IPS DF 19.7 (cell line): Measurements from ENCODE around the gene HSCB.
"Not testable (repeated sequence)": the region's sequence is repeated elsewhere in the genome, so short reads cannot be mapped to it uniquely, and the experiment has no call there.

ENCODE experiments used
- DNase-seq: peaks from one replicate; pipeline ENCODE4 v3.0.0-alpha.2; 2013; ENCODE audit warnings: low read depth, low spot score

HSCB gene

DNA sequence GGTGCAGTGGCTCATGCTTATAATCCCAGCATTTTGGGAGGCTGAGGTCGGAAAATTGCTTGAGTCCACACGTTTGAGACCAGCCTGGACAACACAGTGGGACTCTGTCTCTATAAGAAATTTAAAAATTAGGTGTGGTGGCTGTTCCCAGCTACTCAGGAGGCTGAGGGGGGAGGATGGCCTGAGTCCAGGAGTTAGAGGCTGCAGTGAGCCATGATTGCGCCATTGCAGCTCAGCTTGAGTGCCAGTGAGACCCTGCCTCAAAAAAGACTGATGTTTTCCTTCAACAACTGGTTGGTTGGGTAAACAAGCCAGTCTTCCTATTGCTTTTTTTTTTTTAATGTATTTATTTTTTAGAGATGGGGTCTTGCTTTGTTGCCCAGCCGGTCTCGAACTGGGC lies 49.3 kb downstream of the HSCB start:
- no peak for DNase-seq

DNA sequence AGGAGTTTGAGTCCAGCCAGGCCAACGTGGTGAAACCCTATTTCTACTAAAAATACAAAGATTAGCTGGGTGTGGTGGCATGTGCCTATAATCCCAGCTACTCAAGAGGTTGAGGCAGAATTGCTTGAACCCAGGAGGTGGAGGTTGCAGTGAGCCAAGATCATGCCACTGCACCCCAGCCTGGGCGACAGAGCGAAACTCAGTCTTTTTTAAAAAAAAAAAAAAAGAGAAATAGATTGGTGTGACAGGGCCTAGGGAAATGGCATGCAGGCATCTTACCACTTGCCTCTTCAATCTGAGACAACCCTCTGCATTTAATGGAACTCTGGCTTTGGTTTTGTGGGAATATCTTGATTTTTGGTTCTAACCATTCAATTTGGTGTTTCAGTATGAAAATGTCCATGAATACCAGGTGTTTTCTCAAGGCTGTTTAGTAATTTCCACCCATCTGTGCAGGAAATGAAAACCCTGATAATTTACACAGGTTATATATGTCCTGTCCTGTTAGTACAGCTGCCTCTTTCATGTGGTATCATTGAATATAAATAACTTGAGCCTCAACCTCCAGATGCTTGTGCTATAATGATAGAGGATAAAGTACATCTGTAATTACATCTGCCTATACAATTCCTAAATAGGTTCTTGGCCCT lies 50.1 kb downstream of the HSCB start:
- no peak for DNase-seq

DNA sequence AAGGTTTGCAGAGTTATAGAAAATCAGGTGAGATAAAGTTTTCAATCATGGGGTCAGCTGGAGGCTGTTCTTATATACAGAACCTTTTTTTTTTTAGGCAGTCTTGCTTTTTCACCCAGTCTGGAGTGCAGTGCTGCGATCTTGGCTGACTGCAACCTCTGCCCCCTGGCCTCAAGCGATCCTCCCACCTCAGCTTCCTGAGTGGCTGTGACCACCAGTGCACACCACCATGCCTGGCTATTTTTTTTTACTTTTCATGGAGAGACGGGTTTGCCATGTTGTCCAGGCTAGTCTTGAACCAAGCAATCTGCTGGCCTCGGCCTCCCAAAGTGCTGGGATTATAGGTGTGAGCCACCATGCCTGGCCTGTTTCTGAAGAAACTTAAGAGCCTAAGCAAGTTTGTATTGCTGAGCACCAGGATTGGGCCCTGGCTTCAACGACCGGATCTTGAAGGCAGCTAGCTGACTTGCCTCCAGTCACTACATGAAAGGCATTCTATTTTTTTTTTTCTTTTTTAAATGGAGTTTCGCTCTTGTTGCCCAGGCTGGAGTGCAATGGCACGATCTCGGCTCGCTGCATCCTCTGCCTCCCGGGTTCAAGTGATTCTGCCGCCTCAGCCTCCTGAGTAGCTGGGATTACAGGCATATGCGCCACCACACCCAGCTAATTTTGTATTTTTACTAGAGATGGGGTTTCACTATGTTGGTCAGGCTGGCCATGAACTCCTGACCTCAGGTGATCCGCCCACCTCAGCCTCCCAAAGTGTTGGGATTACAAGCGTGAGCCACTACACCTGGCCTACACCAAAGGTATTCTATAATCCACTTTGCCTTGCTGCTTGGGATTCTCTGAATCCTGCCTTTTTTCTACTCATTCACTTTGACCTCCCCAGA lies 50.9 kb downstream of the HSCB start:
- DNase-seq: no peak

DNA sequence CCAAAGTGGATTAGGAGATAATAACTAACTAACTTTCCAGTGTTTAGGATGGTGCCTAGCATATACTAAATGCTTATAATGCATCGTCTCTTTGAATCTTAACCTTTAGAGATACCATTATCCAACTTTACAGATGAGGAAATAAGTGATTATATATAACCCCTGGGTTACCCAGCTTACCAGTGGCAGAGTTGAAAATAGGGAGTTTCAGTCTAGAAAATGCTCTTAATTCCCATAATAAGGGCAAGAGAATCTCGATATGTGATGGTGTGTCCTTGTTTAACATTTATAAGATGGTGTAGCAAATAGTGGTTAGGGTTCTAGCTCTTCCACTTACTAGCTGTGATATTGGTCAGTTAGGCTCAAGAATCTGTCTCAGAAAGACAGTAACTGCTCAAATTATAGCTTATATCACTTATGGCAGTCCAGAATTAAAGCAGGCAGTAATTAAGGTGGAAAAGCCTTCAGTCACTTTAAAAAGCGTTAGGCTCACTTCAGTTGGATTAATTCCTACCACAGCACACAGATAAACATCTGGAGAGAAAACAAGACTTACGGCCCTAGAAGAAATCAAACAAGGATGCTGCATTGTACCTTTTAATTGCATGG lies 52.2 kb downstream of the HSCB start:
- DNase-seq: no peak

DNA sequence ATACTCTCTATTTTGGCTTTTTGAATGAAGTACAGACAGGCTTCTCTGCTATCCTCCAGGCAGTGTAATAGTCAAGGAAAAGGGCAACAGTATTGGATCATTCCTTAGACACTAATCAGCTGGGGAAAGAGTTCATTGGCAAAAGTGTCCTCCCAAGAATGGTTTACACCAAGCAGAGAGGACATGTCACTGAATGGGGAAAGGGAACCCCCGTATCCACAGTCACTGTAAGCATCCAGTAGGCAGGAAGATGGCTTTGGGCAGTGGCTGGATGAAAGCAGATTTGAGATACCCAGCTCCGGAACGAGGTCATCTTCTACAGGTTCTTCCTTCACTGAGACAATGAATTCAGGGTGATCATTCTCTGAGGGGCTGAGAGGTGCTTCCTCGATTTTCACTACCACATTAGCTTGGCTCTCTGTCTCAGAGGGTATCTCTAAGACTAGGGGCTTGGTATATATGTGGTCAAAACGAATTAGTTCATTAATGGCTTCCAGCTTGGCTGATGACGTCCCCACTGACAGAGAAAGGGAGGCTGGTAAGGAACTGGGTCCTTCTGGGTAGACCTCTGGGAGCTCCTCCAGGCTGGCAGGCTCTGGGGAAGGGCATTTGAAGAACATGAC lies 53.3 kb downstream of the HSCB start:
- no peak for DNase-seq

DNA sequence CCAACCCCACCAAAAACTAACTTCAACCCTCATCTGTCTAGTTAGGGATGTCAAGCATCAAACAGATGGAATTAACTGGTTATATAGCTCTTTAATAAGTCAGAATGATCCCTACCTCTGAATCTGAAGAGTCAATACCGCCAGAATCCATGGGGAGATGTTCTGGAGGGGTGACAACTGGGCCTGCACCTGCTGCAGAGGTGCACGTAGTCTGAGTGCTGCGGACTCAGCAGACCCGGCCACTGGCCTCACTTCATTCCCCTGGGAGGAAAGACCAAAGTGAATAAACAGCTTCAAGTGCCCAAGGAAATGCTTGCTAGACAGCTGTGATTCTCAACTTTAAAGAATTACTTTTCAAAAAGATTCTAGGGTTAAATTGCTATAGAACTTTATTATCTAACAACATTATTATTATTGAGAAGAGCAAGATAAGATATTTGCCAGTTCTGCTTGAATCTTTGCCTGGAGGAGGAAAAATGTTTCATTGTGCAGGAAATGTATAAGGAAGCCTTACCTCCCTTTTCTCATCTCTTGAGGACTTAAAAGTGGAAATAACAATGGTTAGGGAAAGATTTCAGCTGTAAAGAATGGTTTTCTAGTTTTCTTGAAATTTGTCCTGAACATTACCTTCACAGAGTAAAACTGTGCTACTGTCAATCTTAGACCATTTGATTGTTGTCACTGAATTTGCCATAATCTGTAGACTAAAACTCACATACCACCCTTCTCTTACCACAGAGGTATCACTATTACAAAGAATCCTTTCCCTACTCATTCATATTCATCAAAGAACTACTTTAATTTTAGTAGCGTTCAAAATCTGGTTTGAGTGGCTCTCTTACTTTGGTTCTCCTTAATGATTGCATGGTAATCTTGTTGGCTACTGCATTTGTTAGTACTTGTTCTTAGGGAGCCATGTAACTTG lies 54.4 kb downstream of the HSCB start:
- no peak for DNase-seq

DNA sequence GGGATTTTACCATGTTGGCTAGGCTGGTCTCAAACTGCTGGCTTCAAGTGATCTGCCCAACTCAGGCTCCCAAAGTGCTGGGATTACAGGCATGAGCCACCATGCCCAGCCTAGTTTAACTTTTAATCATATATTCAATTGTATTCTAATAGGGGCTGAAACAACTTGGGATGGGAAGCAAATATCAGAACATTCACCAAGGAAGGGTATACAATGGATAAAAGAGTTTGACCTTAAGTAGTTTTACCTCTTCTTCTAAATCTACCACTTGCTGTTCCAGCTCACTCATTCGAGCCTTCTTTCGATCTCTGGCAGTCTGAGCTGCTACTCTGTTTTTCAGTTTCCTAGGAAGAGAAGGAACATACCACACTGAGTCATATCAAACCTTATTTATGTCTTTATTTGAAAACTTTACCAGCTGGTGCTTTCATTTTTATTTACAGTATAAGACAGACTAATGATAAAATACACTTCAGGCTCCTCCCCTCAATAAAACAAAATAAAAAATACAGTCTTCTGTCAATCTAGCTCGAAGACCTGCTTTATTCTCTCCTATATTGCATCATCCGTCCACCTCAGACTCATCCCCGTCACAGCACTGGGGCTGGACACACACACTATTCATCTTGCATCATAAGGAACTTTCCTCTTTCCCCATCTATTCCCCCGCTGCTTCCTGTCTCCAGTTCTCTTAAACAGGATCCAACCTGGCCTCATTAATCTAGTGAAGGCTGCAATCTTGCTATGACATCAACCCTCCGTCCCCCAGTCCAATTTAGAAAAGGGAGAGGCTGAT lies 57.2 kb downstream of the HSCB start:
- DNase-seq: no peak

DNA sequence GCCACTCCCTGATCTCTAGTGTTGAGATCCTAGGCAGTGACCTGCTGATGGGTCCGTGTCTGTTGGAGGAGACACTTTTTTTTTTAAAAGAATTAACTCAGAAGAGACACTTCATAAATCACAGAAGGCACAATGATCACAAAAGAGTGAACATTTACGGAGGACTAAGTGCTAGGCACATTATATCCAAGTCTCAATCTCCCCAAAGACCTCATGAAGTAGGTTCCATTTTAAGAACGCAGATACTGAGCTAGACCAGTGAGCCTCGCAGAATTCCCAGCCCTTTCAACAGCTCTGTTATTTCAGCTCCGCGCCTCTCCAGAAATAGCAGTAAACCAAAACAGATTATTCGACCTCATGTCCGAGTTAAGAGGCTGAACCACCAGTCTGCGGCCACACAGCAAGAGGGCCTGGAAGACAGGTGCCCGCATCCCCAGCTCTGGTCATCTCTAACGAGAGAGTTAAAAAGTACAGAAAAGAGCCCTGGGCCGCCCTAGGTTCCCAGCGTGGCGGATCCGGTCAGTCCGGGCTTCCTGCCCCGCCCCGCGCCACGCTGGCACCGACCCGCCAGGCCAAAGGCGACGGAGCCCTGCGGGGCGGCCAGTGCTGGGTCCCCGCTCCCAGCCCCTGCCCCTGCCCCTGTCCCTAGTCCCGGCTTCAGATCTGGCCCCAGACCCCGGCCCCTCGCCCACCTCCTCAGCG lies 57.9 kb downstream of the HSCB start:
- DNase-seq: no peak

DNA sequence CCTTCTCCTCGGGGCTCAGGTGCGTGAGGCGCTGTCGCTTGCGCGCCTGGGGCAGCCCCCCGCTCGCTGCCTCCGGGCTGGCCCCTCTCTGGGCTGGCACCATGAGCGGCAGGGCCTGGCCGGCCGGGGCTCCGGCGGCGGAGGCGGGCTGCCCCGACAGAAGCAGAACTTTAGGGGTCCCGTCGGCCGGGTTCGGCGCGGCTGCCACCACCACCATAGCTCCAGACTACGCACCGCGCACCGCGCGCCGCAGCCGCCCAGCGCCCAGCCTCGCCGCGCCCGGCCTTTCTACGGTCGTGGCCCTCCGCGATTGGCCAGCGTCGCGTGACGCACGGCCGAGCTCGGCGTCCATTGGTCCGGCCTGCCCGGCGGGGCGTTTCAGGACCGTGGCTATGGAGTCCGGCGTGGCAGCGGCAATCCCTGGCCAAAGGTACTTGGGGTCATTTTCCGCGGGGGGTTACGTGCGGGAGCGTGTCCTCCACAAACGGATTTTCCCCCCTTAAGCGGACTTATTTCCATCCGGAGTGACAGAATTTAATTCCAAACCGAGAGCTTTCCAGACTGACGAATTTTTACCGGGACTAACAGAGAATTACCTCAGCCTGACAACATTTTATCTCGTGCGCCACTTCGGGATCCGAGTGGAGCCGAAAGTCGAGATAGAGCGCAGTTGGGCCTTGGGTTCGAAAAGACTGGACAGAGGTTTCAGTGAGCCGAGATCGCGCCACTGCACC lies 58.6 kb downstream of the HSCB start, which contains the start of gene XBP1:
XBP1 (minus strand) TSS at position 262 of the 734 bp plus-strand sequence.
- DNase-seq: peak; percentile 63

DNA sequence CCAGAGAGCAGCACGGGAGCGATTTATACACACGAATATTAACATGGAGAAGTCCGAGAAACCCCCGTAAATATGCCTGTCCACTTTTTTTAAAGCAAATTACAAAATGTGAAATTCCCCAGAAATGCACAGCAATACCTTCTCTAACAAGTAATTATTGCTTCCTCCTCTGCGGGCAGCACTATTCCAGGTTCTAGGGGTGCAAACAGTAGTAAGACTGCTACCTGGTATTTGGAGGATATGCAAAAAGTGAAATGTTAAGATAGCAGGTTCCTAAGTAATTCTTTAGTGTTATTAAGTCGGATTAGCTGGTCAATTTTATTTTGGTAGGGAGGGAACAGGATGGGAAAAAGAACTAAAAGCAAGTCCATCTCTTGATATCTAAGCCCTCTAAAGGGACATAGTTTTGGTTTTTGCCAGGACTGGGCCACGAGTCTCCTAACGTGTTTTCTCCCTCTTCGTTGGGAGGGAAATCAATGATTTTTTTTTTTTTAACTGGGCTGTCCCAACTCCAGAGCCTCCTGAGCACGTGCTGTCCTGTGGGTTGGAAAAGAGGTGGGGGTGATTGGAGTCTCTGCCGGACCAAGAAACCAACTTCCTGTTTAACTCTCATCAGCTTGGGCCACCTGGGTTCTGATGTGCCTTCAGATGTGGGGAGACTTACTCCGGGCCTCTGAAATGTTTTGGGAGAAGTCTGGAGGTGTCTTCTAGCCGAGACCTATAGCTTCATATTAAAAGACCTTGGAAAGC lies 60.2 kb downstream of the HSCB start:
- no peak for DNase-seq

DNA sequence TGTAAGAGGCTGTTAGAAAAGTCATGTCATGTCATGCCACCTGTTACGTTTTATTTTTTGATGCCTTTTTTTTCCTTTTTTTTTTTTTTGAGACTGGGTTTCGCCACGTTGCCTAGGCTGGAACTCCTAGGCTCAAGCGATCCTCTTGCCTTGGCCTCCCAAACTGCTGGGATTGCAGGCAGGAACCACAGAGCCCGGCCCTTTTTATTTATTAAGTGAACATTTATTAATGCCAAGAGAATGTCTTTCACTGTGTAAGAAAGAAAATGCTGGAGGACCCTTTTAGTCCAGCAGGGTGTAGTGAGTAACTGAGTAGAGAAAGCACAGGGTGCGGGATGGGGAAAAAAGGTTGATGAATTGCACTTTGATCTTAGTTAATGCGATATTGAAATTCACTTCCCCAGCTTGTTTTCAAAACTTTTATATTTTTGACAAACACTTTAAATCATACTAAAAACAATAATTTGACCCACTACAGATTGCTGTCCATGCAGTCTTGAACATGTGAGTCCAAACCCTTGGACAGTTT lies 60.8 kb downstream of the HSCB start:
- no peak for DNase-seq

DNA sequence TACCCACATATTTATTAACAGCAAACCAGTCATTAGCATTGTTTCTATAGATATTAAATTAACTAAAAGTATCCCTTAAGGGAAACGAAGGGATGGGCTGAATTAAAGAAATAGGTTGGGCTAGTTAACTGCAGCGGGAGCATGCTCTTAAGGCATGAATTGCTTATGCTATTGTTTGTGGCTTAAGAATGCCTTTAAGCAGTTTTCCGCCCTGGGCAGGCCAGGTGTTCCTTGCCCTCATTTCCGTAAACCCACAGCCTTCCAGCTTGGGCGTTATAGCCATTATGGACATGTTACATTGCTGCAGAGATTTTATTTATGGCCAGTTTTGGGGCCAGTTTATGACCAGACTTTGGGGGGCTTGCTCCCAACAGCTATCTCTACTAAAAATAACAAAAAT lies 63.6 kb downstream of the HSCB start:
- not testable (repeated sequence) for DNase-seq
